HG03066 (cell line): ENCODE data around the gene CSNK1A1.
"Not testable (repeated sequence)": the region's sequence is repeated elsewhere in the genome, so short reads cannot be mapped to it uniquely, and the experiment has no call there.

ENCODE experiments used
- ATAC-seq: cut with Tn5 transposase; IDR thresholded peaks from one replicate; pipeline ENCODE4 v1.9.1; 2021; ENCODE audit warnings: low read depth; ENCODE audit not compliant: unreplicated experiment

CSNK1A1 gene

GRCh38 chr5:149464796-149465489 is 86.3 kb downstream of the CSNK1A1 start:
- no peak for ATAC-seq

GRCh38 chr5:149461907-149462306 is 89.3 kb downstream of the CSNK1A1 start:
- ATAC-seq = not testable (repeated sequence)

DNA sequence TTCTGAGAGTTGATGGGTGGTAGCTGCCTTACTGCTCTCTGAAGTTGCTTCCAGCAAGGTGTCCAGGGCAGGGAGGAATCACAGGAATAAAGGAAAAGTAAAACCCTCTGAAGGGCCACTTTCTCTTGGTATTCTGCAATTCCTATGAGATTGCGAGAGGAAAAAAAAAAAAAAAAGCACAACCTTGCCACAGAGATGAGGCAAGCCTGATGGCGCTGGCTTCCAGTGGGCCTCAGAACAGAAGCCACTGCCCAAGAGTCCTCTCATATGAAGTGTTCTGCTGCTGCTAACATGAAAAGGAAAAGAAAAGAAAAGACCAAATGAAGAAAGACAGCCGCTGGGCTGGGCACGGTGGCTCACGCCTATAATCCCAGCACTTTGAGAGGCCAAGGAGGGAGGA is 91.3 kb downstream of the CSNK1A1 start:
- ATAC-seq = no peak

DNA sequence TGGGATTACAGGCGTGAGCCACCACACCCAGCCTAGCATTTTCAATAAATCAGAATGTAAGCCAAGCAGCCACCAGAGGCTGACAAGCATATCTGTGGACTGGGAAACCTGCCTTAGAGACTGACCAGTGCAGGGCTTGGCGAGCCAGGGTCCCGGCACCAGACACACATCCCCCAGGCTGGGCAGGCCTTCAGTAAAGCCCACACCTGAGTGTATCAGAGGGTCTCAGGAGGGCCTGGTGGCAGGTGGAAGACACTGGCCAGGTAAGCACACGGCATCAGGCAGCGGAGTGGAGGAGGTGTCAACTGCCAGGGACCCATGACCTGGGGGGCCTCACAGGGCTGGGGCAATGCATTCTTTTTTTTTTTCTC is 93.9 kb downstream of the CSNK1A1 start:
- no peak for ATAC-seq

GRCh38 chr5:149456597-149457392 is 94.4 kb downstream of the CSNK1A1 start:
- no peak for ATAC-seq

DNA sequence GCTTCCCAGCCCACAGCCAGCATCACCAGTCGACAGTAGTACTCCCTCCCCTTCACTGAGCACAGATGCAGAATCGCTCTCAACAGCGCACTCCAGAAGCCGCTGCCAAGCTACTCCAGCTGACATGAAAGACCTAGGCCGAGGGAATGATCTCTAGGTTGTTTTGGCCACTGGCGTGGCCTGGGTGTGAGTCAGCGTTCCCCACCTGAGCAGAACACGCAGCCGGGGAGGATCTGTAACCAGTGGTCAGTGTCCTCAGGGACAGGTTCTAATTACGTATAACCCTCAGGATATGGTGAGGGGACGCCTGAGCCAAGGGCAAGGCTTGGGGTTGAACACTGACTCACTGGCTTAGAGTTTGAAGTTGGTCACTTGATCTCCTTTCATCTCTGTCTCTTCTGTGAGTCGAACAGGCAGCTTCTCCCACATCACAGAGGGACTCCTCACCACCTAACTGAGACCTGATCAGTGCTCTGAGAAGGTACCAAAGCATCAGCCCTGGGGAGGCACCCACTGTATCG is 95.3 kb downstream of the CSNK1A1 start:
- ATAC-seq = no peak

GRCh38 chr5:149453618-149454415 is 97.4 kb downstream of the CSNK1A1 start:
- ATAC-seq = no peak

DNA sequence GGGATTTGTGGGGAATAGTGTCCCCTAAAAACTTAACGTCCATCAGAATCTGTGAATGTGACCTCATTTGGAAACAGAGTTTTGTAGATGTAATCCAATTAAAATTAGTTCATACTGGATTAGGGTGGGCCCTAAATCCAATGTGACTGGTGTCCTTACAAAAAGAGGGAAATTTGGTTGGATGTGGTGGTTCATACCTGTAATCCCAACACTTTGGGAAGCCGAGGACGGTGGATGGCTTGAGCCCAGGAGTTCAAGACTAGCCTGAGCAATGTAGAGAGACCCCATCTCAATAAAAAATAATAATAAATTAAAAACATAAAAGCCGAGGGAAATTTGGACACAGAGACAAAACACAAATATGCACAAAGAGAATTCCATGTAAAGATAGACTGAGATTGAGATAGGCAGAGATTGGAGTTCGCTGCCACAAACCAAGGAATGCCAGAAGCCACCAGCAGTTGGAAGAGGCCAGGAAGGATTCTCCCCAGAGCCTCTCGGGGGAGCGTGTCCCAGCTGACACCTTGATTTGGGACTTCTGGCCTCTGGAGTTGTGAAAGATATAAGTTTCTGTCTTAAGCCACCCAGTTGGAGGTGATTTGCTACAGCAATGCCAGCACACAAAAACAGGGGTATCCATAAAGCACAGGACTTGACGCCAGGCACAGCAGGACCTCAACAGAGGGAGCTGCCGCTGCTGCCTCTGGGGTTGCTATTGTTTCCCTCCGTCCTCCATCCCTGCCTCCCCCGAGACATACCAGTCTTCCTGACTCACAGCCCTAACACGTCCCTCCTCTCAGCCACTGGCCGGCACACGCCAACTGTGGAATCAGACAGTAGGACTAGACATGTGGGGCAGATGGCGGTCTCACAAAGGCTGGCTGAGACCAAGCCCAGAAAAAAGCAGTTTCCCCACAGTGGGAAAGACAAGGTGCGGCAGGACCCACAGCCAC is 98.3 kb downstream of the CSNK1A1 start:
- ATAC-seq = no peak

GRCh38 chr5:149452007-149452664 is 99.1 kb downstream of the CSNK1A1 start:
- ATAC-seq = no peak

DNA sequence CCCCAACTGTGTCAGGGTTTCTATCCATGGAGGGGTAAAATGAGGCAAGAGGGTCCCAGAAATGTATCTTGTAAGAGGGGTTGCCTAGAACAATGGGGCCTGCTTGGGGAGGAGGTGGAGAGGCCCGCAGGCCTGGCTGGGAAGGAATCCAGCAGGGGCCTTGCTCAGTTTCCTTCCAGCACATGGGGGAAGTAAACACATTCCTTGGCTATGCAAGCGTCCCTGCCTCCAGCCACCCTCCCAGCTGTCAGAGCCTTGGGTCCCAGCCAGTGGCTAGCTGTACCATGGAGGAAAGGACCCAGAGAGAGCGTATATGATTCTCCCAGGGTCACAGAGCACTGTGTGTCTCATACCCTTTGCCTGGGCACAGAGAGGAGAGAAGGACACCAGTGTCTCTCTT is 101.0 kb downstream of the CSNK1A1 start:
- no peak for ATAC-seq

- ATAC-seq = no peak
These were observed 102.2 kb downstream of the CSNK1A1 start for GRCh38 chr5:149448831-149449714.

DNA sequence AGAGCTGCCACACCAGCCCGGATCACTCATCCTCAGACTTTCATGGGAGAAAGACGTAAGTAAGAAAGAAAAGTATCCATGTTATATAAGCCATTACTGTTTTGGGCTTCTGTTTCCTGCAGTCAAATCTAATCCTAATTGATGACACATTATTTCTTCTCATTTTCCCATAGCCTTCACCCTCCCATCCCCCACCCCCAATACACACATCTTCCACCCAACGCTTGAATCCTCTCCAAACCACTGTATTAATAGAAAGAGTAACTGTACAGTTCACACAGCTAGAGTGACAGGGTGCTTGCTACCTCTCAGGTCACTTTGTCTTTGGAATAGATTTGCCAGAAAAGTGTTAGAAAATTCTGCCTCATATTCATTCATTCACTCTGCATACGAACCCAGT is 102.8 kb downstream of the CSNK1A1 start:
- no peak for ATAC-seq

- ATAC-seq = no peak
These were observed 103.6 kb downstream of the CSNK1A1 start for GRCh38 chr5:149447373-149448367.

DNA sequence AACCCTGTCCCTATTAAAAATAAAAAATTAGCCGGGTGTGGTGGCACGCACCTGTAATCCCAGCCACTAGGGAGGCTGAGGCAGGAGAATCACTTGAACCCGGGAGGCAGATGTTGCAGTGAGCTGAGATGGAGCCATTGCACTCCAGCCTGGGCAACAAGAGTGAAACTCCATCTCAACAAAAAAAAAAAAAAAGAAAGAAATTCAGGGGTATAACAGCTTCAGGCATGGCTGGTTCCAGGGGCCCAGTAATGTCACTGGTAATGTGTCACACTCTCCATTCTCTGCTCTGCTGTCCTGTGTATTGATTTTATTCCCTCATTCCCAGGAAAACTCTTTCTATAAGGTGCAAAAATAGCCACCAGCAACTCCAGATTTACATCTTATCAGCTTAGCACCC is 104.4 kb downstream of the CSNK1A1 start:
- ATAC-seq = not testable (repeated sequence)

DNA sequence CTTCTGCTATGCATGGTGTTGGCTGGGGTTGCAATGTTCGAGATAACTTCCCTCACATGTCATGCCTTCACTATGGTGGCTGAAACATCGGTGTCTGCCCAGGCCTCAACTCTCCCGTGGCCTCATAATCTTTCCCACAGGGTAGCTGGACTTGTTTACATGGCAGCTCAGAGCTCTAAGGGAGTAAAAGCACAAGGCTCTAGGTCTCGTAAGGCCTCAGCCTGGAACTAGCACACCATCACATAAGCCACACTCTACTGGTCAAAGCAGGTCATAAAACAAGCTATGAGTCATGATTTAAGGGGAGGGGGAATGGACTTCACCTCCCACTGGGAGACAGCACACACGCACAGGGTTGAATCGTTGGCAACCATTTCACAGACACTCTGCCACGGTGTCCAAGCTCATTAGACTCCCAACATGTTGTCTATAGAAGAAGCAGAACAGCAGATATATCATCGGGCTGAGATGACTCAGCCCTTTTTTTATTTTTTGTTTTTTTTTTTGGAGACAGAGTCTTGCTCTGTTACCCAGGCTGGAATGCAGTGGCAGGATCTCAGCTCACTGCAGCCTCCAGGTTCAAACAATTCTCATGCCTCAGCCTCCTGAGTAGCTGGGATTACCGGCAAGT is 105.4 kb downstream of the CSNK1A1 start:
- ATAC-seq = no peak

DNA sequence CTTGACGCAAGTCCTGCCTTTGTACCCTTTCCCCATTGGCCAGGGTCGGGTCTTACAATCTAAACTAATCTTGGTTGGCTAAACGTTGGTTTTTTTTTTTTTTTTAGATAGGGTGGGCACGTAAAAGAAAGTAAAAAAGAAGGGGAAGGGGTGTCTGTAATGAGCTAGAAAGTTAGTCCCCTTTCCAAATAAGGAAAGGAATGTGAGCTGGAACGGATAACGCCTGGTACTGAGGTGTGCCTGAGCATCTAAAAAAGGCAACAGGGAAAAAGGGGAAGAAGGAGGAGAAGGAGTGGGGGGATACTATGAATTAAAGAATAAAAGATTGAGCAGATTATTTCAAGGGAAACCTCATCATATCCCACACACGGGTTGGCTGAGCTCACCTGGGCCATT is 105.9 kb downstream of the CSNK1A1 start:
- ATAC-seq = no peak

GRCh38 chr5:149444430-149444829 is 106.8 kb downstream of the CSNK1A1 start:
- not testable (repeated sequence) for ATAC-seq
